SU-DHL-6 (cell line): ENCODE data around the gene SHISAL1.

Source experiments
- CTCF ChIP-seq: fragments of 200-600 bp; sonication (generic); IDR thresholded peaks from one replicate; pipeline ENCODE4 v1.5.1; 2017; ENCODE audit warnings: antibody characterized with exemption, mild to moderate bottlenecking, low read length, moderate library complexity; ENCODE audit not compliant: insufficient read depth, poor library complexity, severe bottlenecking
- EZH2phosphoT487 ChIP-seq: fragments of 200-600 bp; sonication (generic), shearing (Covaris generic); conservative IDR thresholded peaks from 2 replicates; pipeline ENCODE4 v1.6.1; 2018; ENCODE audit warnings: mild to moderate bottlenecking, antibody characterized with exemption, low read length, moderate library complexity, mixed read lengths

- TF ChIP-seq CTCF (no peak), EZH2phosphoT487 (no peak)
Measured at GRCh38 chr22:44307509-44308169, 5.1 kb downstream of the SHISAL1 start.
